HG03378 (cell line): Measurements from ENCODE around the gene FAAP100.

Experiments
- ATAC-seq: cut with Tn5 transposase; IDR thresholded peaks from one replicate; pipeline ENCODE4 v1.9.1; 2021; ENCODE audit warnings: mild to moderate bottlenecking, moderate library complexity; ENCODE audit not compliant: unreplicated experiment

FAAP100 gene

GRCh38 chr17:81526662-81527571 lies 25.2 kb downstream of the FAAP100 start:
- no peak for ATAC-seq

- no peak for ATAC-seq
Observed at GRCh38 chr17:81524865-81525159, 27.3 kb downstream of the FAAP100 start.

GRCh38 chr17:81524039-81524864 lies 27.9 kb downstream of the FAAP100 start:
- no peak for ATAC-seq

- ATAC-seq, result no peak
Observed at GRCh38 chr17:81523402-81524038, 28.6 kb downstream of the FAAP100 start.

GRCh38 chr17:81522491-81523401 lies 29.4 kb downstream of the FAAP100 start:
- ATAC-seq, result no peak

GRCh38 chr17:81520021-81520901 lies 31.9 kb downstream of the FAAP100 start:
- ATAC-seq, result no peak

GRCh38 chr17:81519284-81520020 lies 32.7 kb downstream of the FAAP100 start:
- no peak for ATAC-seq

GRCh38 chr17:81518785-81519283 lies 33.3 kb downstream of the FAAP100 start:
- no peak for ATAC-seq

- ATAC-seq, result no peak
Observed at GRCh38 chr17:81518113-81518784, 33.9 kb downstream of the FAAP100 start.

- ATAC-seq, result no peak
Observed at GRCh38 chr17:81517339-81518112, 34.6 kb downstream of the FAAP100 start.

GRCh38 chr17:81517009-81517338 lies 35.2 kb downstream of the FAAP100 start:
- ATAC-seq, result no peak

- ATAC-seq, result no peak
Observed at GRCh38 chr17:81516439-81516838, 35.7 kb downstream of the FAAP100 start.

- ATAC-seq, result no peak
Observed at GRCh38 chr17:81515530-81516041, 36.6 kb downstream of the FAAP100 start.

- ATAC-seq, result no peak
Observed at GRCh38 chr17:81514739-81515529, 37.2 kb downstream of the FAAP100 start.

- ATAC-seq, result no peak
Observed at GRCh38 chr17:81514489-81514738, 37.7 kb downstream of the FAAP100 start.

GRCh38 chr17:81513753-81514488 lies 38.2 kb downstream of the FAAP100 start:
- ATAC-seq, result no peak
